ENCODE results near the gene TNFRSF4. TPM values are rescaled to one million over a fixed set of nuclear protein-coding genes. Genes with fewer than 3 reads are reported as not detected.
"Not testable (repeated sequence)": the region's sequence is repeated elsewhere in the genome, so short reads cannot be mapped to it uniquely, and the experiment has no call there.

Gene TNFRSF4
- total RNA-seq, 1 donor: 0.43 TPM

DNA sequence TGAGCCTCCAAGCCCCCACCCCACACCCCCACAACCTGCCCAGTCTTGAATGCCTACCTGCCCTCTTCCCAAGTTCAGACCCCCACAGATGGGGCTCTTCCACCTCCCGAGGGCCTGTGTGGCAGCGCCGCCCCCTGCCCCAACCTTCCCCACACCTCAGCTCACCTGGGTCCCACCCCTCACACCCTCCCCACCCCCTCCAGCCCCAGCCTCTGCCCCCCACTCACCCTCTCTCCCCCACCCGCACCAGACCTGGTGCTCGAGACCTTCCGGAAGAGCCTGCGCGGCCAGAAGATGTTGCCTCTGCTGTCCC, 16.8 kb downstream of the TNFRSF4 start:
- no peak for DNase-seq (ENCODE audit: low read depth)
- H3K4me3 ChIP-seq (ENCODE audit: low read depth, low read length): no peak overlapping the region
- TF ChIP-seq, protein P1, sequence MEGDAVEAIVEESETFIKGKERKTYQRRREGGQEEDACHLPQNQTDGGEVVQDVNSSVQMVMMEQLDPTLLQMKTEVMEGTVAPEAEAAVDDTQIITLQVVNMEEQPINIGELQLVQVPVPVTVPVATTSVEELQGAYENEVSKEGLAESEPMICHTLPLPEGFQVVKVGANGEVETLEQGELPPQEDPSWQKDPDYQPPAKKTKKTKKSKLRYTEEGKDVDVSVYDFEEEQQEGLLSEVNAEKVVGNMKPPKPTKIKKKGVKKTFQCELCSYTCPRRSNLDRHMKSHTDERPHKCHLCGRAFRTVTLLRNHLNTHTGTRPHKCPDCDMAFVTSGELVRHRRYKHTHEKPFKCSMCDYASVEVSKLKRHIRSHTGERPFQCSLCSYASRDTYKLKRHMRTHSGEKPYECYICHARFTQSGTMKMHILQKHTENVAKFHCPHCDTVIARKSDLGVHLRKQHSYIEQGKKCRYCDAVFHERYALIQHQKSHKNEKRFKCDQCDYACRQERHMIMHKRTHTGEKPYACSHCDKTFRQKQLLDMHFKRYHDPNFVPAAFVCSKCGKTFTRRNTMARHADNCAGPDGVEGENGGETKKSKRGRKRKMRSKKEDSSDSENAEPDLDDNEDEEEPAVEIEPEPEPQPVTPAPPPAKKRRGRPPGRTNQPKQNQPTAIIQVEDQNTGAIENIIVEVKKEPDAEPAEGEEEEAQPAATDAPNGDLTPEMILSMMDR (IDR thresholded peaks at IDR 0.05; ENCODE audit: insufficient read depth, low read depth, low read length): no peak

DNA sequence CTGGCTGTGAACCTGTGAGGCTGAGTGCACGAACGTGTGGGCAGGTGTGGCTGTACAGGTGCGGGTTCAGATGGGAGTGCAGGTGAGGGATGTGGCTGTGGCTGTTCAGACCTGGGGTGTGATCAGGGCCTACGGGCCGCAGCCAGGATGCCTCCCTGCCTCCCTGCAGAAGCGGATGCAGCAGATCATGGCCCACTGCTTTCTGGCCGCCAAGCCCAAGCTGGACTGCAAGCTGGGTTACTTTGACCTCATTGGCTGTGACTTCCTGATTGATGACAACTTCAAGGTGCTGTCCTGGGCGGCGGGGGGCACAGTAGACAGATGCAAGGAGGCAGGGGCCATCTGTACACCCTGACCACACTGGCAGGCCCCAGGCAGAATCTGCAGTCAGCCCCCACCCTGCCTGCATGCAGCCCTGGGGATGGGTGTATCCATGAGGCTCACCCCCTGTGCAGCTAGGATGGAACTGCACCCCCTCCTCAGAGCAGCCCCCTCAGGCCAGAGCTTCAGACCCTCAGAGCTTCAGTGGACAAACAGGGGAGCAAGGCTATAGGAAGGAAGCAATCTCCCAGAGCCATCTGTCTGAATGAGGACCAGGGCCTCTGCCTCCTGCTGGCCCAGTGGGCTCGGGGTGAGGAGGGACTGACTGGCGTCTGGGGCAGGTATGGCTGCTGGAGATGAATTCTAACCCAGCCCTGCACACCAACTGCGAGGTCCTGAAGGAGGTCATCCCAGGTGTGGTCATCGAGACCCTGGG, 17.3 kb downstream of the TNFRSF4 start:
- H3K4me3 ChIP-seq (ENCODE audit: low read depth, low read length): no peak overlapping the region
- no peak for DNase-seq (ENCODE audit: low read depth)
- TF ChIP-seq, protein P1 (IDR thresholded peaks at IDR 0.05; ENCODE audit: insufficient read depth, low read depth, low read length): no peak

DNA sequence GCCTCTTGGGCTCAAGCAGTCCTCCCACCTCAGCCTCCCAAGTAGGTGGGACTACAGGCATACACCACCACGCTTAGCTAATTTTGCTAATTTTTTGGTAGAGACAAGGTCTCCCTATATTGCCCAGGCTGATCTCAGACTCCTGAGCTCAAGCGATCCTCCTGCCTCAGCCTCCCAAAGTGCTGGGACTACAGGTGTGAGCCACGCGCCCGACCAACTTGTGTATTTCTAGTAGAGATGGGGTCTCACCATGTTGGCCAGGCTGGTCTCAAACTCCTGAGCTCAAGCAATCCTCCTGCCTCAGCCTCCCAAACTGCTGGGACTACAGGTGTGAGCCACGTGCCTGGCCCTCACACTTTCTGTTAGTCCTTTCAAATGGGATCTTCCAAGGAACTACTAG, 18.2 kb downstream of the TNFRSF4 start:
- not testable (repeated sequence) for DNase-seq (ENCODE audit: low read depth); H3K4me3 ChIP-seq (ENCODE audit: low read depth, low read length)

DNA sequence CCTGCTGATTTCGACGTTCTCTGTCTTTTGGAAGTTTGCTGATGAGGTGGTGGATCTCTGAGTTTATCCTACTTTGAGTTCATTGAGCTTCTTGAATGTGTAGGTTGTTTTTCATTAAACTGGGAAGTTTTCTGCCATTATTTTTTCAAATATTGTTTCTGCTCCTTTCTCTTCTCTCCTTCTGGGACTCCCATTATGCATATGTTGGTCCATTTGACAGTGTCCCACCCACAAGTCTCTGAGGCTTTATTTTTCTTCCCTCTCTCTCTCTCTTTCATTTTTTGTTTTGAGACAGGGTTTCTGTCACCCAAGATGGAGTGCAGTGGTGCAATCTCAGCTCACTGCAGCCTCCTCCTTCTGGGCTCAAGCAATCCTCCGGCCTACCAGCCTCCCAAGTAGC, 19.2 kb downstream of the TNFRSF4 start:
- TF ChIP-seq, protein P1 (IDR thresholded peaks at IDR 0.05; ENCODE audit: insufficient read depth, low read depth, low read length): no peak
- H3K4me3 ChIP-seq (ENCODE audit: low read depth, low read length): no peak overlapping the region
- DNase-seq (ENCODE audit: low read depth): peak; percentile 6

DNA sequence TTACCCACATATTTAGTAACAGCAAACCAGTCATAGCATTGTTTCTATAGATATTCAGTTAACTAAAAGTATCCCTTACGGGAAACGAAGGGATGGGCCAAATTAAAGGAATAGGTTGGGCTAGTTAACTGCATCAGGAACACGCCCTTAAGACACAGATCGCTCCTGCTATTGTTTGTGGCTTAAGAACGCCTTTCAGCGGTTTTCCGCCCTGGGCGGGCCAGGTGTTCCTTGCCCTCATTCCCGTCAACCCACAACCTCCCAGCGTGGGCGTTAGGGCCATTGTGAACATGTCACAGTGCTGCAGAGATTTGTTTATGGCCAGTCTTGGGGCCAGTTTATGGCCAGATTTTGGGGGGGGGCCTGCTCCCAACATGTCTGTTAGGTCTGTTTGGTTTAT, 22.2 kb downstream of the TNFRSF4 start:
- DNase-seq (ENCODE audit: low read depth): no peak
- no peak overlapping the region for H3K4me3 ChIP-seq (ENCODE audit: low read depth, low read length)
- TF ChIP-seq, protein P1 (IDR thresholded peaks at IDR 0.05; ENCODE audit: insufficient read depth, low read depth, low read length): no peak

DNA sequence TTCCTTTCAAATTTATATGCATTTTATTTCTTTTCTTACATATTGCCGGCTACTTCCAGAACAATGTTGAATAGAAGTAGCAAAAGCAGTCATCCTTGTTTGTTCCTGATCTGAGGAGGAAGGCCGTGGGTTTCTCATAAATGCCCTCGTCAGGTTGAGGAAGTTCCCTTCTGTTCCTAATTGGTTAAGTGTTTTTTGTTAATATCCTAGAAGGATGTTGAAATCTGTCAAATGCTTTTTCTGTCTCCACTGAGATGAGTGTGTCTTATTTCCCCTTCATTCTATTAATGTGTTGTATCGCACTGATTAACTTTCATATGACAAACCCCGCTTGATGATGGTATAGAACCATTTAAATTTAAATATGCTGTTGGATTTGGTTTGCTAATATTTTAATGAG, 24.8 kb downstream of the TNFRSF4 start:
- DNase-seq (ENCODE audit: low read depth): no peak
- TF ChIP-seq, protein P1 (IDR thresholded peaks at IDR 0.05; ENCODE audit: insufficient read depth, low read depth, low read length): no peak
- no peak overlapping the region for H3K4me3 ChIP-seq (ENCODE audit: low read depth, low read length)

DNA sequence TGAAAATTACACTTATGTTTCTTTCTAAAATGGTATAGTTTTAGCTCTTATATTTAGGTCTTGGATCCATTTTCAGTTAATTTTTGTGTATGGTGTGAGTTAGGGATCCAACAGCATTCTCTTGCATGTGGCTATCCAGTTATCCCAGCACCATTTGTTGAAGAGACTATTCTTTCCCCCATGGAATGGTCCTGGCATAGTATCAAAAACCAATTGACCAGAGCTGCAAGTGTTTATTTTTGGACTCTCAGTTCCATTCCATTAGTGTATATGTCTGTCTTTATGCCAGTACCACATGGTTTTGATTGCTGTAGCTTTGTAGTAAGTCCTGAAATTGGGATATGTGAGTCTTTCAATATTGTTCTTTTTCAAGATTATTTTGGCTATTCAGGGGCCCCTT, 26.0 kb downstream of the TNFRSF4 start:
- H3K4me3 ChIP-seq (ENCODE audit: low read depth, low read length): no peak overlapping the region
- TF ChIP-seq, protein P1 (IDR thresholded peaks at IDR 0.05; ENCODE audit: insufficient read depth, low read depth, low read length): no peak
- DNase-seq (ENCODE audit: low read depth): no peak
